ENCODE data around the gene GMIP.

GMIP gene

DNA sequence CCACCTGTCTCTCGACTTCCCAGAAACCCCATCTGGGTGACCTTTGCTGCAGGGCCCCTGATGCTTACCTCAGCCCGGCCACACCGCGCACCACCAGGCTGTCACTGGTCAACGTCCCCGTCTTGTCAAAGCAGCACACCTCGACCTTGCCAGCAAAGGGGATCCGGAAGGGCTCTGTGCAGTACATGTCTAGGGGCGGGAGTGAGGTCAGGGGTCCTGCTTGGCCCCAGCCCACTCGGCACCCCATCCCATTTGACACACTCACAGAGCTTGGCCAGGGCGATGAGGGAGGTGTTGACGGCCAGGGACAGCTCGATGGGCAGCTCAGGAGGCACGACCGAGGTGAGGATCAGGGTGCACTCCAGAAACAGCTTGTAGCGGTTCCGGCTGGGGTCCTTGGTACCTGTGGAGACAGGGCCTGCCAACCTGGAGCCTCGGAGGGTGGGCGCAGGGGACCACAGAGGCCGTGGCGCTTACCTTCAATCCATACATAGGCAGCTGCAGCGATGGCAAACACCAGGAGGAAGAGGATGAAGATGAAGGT lies 11.7 kb upstream of the GMIP start:
- H3K9me3 ChIP-seq: no peaks in the 10 kb centered on the region

DNA sequence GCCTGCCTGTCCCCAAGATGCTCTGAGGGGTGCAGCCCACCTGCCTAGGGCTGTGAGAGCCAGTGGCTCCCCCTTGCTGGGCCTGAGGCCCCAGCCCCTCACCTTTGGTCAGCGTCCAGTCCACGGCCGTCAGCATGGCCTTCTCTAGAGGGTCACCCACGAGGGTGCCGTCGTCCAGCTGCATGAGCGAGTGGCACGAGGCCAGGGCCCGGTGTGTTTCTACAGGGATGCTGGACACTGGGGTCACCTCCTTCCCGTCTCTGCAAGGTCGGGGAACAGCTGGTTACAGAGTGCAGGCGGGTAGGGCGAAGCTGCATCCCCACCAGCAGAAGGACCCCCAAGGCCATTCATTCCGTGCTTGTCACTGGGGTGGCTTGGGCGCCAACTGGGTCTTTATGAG lies 11.0 kb upstream of the GMIP start:
- H3K9me3 ChIP-seq: no peaks in the 10 kb centered on the region
- TF ChIP-seq, protein P1, sequence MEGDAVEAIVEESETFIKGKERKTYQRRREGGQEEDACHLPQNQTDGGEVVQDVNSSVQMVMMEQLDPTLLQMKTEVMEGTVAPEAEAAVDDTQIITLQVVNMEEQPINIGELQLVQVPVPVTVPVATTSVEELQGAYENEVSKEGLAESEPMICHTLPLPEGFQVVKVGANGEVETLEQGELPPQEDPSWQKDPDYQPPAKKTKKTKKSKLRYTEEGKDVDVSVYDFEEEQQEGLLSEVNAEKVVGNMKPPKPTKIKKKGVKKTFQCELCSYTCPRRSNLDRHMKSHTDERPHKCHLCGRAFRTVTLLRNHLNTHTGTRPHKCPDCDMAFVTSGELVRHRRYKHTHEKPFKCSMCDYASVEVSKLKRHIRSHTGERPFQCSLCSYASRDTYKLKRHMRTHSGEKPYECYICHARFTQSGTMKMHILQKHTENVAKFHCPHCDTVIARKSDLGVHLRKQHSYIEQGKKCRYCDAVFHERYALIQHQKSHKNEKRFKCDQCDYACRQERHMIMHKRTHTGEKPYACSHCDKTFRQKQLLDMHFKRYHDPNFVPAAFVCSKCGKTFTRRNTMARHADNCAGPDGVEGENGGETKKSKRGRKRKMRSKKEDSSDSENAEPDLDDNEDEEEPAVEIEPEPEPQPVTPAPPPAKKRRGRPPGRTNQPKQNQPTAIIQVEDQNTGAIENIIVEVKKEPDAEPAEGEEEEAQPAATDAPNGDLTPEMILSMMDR (IDR thresholded peaks at IDR 0.05; ENCODE audit: low read depth, low read length): no peak
- no peak overlapping the region for H3K4me3 ChIP-seq (ENCODE audit: low read depth, low read length)
- no peaks in the 10 kb centered on the region for H3K4me1 ChIP-seq
- H3K36me3 ChIP-seq: peaks cover 94% of the 10 kb centered on the region
- H3K27me3 ChIP-seq: no peaks in the 10 kb centered on the region
- no peak for DNase-seq

More for the DNA sequence above, 11.7 kb upstream of the GMIP start:
- TF ChIP-seq, protein P1 (IDR thresholded peaks at IDR 0.05; ENCODE audit: low read depth, low read length): no peak
- peaks cover 94% of the 10 kb centered on the region for H3K36me3 ChIP-seq
- no peak for DNase-seq
- no peak overlapping the region for H3K4me3 ChIP-seq (ENCODE audit: low read depth, low read length)
- H3K4me1 ChIP-seq: no peaks in the 10 kb centered on the region
- no peaks in the 10 kb centered on the region for H3K27me3 ChIP-seq

DNA sequence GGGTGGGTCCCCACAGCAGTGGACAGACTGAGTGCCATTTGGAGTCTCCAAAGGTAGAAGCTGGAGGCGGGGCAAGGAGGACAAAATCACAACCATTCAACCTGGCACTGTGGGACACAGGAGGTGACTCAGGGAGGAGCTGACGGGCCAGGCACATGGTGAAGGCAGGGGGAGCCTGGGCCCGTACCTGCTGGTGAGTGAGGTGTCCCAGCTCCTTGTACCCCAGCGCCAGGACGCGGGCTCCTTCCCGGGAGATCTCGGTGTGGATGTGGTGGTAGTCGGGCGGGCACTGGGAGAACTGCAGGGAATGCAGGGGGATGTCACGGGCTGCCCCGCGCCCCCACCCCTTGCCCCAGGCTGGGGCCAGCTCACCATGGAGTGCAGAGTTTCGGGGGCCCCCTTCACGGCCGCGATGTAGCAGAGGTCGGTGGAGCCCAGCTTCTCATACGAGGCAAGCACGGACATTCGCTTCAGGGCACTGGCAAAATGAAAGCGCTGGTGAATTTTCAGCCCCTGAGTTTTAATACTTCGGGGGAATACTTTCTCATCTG lies 10.2 kb upstream of the GMIP start:
- Histone ChIP-seq H3K4me1 (no peaks in the 10 kb centered on the region), H3K27me3 (no peaks in the 10 kb centered on the region), H3K9me3 (no peaks in the 10 kb centered on the region), H3K4me3 (ENCODE audit: low read depth, low read length) (no peak overlapping the region), H3K36me3 (peaks cover 92% of the 10 kb centered on the region)
- DNase-seq: no peak
- TF ChIP-seq, protein P1 (IDR thresholded peaks at IDR 0.05; ENCODE audit: low read depth, low read length): no peak

DNA sequence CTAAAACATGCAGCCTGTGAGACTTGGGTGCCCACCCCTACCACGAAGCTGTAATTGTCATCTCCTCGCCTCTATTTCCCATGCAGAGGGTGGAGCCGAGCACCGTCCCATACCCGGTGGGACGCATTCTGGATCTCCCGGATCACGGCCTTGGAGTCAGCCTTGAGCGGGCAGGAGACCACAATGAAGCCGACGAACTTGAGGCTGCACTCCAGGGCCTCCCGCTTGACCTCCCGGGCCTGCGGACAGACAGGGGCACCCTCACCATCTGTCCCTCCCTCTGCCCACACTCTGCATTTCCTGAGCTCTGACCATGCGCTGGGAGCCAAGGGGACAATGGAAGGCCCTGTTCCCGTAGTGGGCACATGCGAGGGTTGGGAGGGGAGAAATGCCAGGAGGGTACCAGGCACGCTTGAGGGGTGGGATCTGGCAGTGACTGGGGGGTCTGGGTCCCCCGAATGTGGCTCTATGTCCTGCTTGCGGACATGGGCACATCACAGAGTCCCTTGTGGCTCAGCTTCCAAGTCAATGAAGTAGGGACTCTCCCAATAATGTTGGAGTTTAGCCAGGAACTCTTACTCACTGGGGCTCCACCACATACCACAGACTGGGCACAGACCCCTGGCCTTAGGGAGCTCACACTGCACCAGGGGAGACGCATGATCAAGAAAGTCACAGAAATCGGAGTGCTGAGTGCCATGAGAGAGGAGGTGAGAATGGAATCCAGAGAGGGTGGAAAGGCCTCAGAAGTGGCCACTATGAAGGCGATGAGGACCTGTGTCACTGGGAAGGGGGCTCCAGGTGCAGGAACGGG lies 9.2 kb upstream of the GMIP start:
- Histone ChIP-seq H3K27me3 (no peaks in the 10 kb centered on the region), H3K4me1 (no peaks in the 10 kb centered on the region), H3K36me3 (peaks cover 88% of the 10 kb centered on the region), H3K4me3 (ENCODE audit: low read depth, low read length) (no peak overlapping the region), H3K9me3 (no peaks in the 10 kb centered on the region)
- TF ChIP-seq, protein P1 (IDR thresholded peaks at IDR 0.05; ENCODE audit: low read depth, low read length): no peak
- DNase-seq: no peak

DNA sequence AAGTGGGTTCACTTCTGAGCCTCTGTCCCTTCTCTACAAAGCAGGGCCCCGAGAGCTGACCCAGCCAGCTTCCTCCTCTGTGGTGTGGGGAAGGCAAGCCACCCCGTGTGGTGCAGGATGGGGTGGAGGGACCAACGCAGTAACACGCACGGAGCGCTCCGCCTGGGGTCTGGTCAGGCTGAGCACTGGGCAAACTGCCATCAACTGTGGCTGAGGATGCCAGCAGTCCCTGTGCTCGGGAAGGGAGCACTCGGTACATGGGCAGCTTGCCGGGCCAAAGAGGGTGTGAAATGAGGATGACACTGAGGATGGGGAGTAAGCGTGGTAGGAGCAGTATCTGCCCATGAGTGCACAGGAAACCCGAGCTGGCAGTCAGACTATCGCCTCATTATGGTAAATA lies 7.6 kb upstream of the GMIP start:
- no peak for DNase-seq
- no peak overlapping the region for H3K4me3 ChIP-seq (ENCODE audit: low read depth, low read length)
- H3K27me3 ChIP-seq: no peaks in the 10 kb centered on the region
- TF ChIP-seq, protein P1 (IDR thresholded peaks at IDR 0.05; ENCODE audit: low read depth, low read length): no peak
- no peaks in the 10 kb centered on the region for H3K4me1 ChIP-seq
- peaks cover 84% of the 10 kb centered on the region for H3K36me3 ChIP-seq
- no peaks in the 10 kb centered on the region for H3K9me3 ChIP-seq

DNA sequence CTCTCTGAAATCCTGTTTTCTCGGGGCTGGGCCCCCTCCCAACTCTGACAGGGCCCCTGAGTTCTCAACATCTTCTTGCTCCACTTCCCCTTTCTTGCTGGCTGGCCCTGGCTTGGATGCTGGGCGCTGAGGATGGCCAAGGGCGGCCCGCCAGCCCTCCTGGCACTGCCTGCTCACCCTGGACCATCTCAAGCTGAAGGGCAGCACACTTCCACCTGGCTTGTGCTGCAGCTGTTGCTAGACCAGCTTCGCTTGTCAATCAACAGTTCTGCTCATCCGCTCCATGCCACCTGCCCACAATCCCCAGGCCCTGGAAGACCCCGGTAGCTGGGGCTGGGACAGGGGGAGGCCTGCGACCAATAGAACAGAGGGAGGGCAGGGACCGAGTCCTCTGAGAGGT lies 6.9 kb upstream of the GMIP start:
- TF ChIP-seq, protein P1 (IDR thresholded peaks at IDR 0.05; ENCODE audit: low read depth, low read length): no peak
- Histone ChIP-seq H3K4me3 (ENCODE audit: low read depth, low read length) (no peak overlapping the region), H3K36me3 (peaks cover 80% of the 10 kb centered on the region), H3K4me1 (no peaks in the 10 kb centered on the region), H3K9me3 (no peaks in the 10 kb centered on the region), H3K27me3 (no peaks in the 10 kb centered on the region)
- no peak for DNase-seq
